ENCODE data around the gene ASGR1.

GRCh38 chr17:7176841-7177190 is 2.4 kb downstream of the ASGR1 start:
- TF ChIP-seq CTCF (IDR thresholded peaks at IDR 0.05) = no peak
- no peak for TF ChIP-seq ZFX (IDR thresholded peaks at IDR 0.05; ENCODE audit: borderline replicate concordance)

Measured in 22Rv1 (cell line).